Measurements from ENCODE around the gene DLL1.
A peak's percentile ranks its signal among the peaks of the same experiment; 100 is the strongest.

The DLL1 gene

GRCh38 chr6:170283212-170284081 is 7.4 kb downstream of the DLL1 start:
- Histone ChIP-seq H3K27me3 (ENCODE audit: insufficient read depth, low read length) (peaks cover 2% of the 10 kb centered on the region; the same call in 1 of the 2 replicates), H3K79me2 (ENCODE audit: insufficient read depth, low read length) (no peaks in the 10 kb centered on the region), H3K4me2 (ENCODE audit: low read length) (no peak overlapping the region), H3K27ac (ENCODE audit: low read depth, low read length, poor library complexity, severe bottlenecking) (no peak overlapping the region), H3F3A (ENCODE audit: insufficient read depth, low read length) (peaks cover 4% of the 10 kb centered on the region; the same call in 1 of the 2 replicates), H4K20me1 (ENCODE audit: insufficient read depth, low read length) (no peaks in the 10 kb centered on the region), H3K9me3 (ENCODE audit: low read length) (no peaks in the 10 kb centered on the region), H3K4me3 (ENCODE audit: low read depth, low read length, poor library complexity, severe bottlenecking) (no peak overlapping the region), H3K36me3 (ENCODE audit: insufficient read depth, low read length) (no peaks in the 10 kb centered on the region), H3K9ac (ENCODE audit: low read length) (no peak overlapping the region), H3K4me1 (ENCODE audit: insufficient read depth, low read length, severe bottlenecking) (peaks cover 30% of the 10 kb centered on the region), H3K9me2 (ENCODE audit: low read depth, low read length) (no peaks in the 10 kb centered on the region), H2AFZ (ENCODE audit: low read length) (no peak overlapping the region)
- TF ChIP-seq EZH2 (IDR thresholded peaks at IDR 0.05; ENCODE audit: borderline replicate concordance, low read length) (no peak), CTCF (IDR thresholded peaks at IDR 0.05; ENCODE audit: low read length) (no peak)

- H3K79me2 ChIP-seq (ENCODE audit: insufficient read depth, low read length), result no peaks in the 10 kb centered on the region
- H3K4me3 ChIP-seq (ENCODE audit: low read depth, low read length, poor library complexity, severe bottlenecking), result no peak overlapping the region
- H3K4me2 ChIP-seq (ENCODE audit: low read length), result no peak overlapping the region
- peaks cover 34% of the 10 kb centered on the region for H3K4me1 ChIP-seq (ENCODE audit: insufficient read depth, low read length, severe bottlenecking)
- TF ChIP-seq EZH2 (IDR thresholded peaks at IDR 0.05; ENCODE audit: borderline replicate concordance, low read length) (no peak), CTCF (IDR thresholded peaks at IDR 0.05; ENCODE audit: low read length) (no peak)
- no peaks in the 10 kb centered on the region for H3K27me3 ChIP-seq (ENCODE audit: insufficient read depth, low read length)
- H3K9me2 ChIP-seq (ENCODE audit: low read depth, low read length), result no peaks in the 10 kb centered on the region
- H3K9ac ChIP-seq (ENCODE audit: low read length), result no peak overlapping the region
- H3K36me3 ChIP-seq (ENCODE audit: insufficient read depth, low read length), result no peaks in the 10 kb centered on the region
- H3F3A ChIP-seq (ENCODE audit: insufficient read depth, low read length), result peaks cover 4% of the 10 kb centered on the region; the same call in 1 of the 2 replicates
- H3K9me3 ChIP-seq (ENCODE audit: low read length), result no peaks in the 10 kb centered on the region
- no peak overlapping the region for H2AFZ ChIP-seq (ENCODE audit: low read length)
- H4K20me1 ChIP-seq (ENCODE audit: insufficient read depth, low read length), result no peaks in the 10 kb centered on the region
- H3K27ac ChIP-seq (ENCODE audit: low read depth, low read length, poor library complexity, severe bottlenecking), result no peak overlapping the region
These were observed 8.2 kb downstream of the DLL1 start for GRCh38 chr6:170282512-170283158.

- H3K9me3 ChIP-seq (ENCODE audit: low read length), result no peaks in the 10 kb centered on the region
- no peak overlapping the region; the same call in 1 of the 2 replicates for H3K9ac ChIP-seq (ENCODE audit: low read length)
- H3K27ac ChIP-seq (ENCODE audit: low read depth, low read length, poor library complexity, severe bottlenecking), result no peak overlapping the region
- peak overlapping the region; percentile 89; the same call in 1 of the 2 replicates for H3K4me2 ChIP-seq (ENCODE audit: low read length)
- no peaks in the 10 kb centered on the region for H3K79me2 ChIP-seq (ENCODE audit: insufficient read depth, low read length)
- no peaks in the 10 kb centered on the region for H3K9me2 ChIP-seq (ENCODE audit: low read depth, low read length)
- H3K36me3 ChIP-seq (ENCODE audit: insufficient read depth, low read length), result no peaks in the 10 kb centered on the region
- H3K27me3 ChIP-seq (ENCODE audit: insufficient read depth, low read length), result no peaks in the 10 kb centered on the region
- H3F3A ChIP-seq (ENCODE audit: insufficient read depth, low read length), result peaks cover 4% of the 10 kb centered on the region; the same call in 1 of the 2 replicates
- peak overlapping the region; percentile 61; the same call in 1 of the 2 replicates for H2AFZ ChIP-seq (ENCODE audit: low read length)
- peak overlapping the region; percentile 62 for H3K4me3 ChIP-seq (ENCODE audit: low read depth, low read length, poor library complexity, severe bottlenecking)
- H4K20me1 ChIP-seq (ENCODE audit: insufficient read depth, low read length), result no peaks in the 10 kb centered on the region
- TF ChIP-seq EZH2 (IDR thresholded peaks at IDR 0.05; ENCODE audit: borderline replicate concordance, low read length) (no peak), CTCF (IDR thresholded peaks at IDR 0.05; ENCODE audit: low read length) (no peak)
- peaks cover 34% of the 10 kb centered on the region for H3K4me1 ChIP-seq (ENCODE audit: insufficient read depth, low read length, severe bottlenecking)
These were observed 9.3 kb downstream of the DLL1 start for GRCh38 chr6:170281331-170282292.
